LNCAP (cell line): Measurements from ENCODE around the gene SPATA1.

ENCODE experiments used
- CTCF ChIP-seq: fragments of 450-650 bp; IDR thresholded peaks from 2 replicates; pipeline ENCODE4 v1.5.1; 2017; ENCODE audit warnings: mild to moderate bottlenecking

The SPATA1 gene

DNA sequence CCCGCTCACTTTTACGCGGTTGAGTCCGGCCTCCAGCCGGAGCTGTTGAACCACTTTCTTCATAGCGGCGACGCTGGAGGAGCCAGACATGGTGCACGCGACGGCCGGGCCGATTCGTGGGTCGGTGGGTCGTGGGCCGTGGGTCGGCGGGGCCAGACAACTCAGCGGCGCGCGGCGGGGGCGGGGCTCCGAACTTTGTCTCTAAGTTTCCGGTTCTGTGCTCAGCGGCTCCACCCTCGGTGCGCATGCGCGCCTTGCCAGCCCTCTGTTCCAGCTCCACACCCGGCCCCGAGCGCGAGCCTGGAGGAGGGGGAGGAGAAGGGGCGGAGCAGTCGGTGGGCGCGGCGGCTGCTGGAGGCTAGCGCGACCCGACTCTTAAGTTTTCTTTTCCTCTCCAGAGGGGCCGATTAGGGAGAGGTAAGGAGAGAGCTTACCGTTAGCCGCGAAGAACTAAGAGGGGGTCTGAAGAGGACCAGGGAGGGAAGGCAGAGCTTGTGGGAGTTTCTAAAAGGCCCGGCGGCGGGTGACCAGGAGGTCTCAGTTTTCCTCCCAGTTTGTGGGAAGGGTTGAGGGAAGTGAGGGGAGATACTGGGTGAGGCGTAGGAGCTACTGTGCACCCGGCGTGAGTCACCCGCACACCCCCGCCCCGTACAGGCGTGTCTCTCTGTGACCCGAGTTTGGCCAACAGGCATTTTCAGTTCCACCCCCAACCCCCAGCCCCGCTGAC lies at the start of gene SPATA1, which contains the start of gene GNG5:
Gene SPATA1 (plus strand): TSS at position 385 of the 727 bp plus-strand sequence. CDS start 9,974 bp downstream, outside the sequence.
Gene GNG5 (minus strand): TSS at position 580 of the 727 bp plus-strand sequence. CDS start 490 bp downstream, at position 90.
- TF ChIP-seq CTCF: no peak

DNA sequence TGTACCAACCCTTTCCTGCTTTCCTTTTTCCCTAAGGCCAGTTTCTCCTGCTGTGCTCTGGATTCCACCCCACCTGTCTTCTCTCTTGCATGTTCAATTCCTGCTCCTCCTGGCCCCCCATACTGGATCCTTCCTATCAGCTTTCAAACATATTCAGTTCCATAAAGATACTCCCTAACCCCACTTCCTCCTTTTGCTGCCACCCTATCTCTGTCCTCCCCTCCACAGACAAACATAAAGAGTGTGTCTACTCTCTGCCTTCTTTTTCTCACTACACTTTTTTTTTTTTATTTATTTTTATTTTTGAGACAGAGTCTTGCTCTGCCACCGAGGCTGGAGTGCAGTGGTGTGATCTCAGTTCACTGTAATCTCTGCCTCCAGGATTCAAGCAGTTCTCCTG lies 44.1 kb upstream of the SPATA1 start:
- no peak for TF ChIP-seq CTCF

- TF ChIP-seq CTCF: no peak
Measured at GRCh38 chr1:84467298-84467697, 38.9 kb upstream of the SPATA1 start.

DNA sequence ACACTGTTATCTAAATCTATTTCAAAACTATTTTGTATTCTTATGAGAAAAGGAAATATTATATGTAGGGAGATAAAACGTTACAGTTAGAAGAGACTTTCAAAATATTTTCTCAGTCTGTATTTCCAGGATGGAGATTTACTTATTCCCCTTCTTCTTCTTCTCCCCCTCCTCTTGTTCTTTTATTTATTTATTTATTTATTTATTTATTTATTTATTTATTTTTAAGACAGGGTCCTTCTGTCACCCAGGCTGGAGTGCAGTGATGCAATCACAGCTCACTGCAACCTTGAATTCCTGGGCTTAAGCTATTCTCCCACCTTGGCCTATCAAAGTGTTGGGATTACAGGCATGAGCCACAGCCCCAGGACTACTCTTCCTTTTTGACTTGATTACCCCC lies 30.0 kb upstream of the SPATA1 start:
- no peak for TF ChIP-seq CTCF

- TF ChIP-seq CTCF: no peak
Measured at GRCh38 chr1:84478876-84479868, 27.0 kb upstream of the SPATA1 start, which contains the start of gene RPF1. Gene RPF1, plus strand, starts transcription at chr1:84479266. Its CDS starts 16 bp downstream, at chr1:84479282.

GRCh38 chr1:84479998-84480397 lies 26.2 kb upstream of the SPATA1 start:
- TF ChIP-seq CTCF: no peak

DNA sequence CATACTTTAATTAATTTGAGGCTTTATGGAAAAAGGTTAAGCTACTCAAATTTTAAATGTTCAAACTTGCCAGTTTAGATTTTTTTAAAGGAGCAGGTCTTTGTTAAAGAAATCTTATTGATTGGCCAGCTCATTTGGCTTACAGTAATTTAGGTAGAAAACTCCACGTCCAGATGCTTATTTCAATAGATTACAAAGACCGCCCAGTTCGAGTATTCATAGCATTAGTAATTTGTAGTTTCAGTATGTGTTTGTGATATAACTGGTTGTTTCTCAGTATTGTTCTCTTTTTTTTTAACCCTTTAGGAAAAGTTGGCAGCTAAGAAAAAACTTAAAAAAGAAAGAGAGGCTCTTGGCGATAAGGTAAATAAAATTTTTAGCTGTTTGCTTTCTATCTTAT lies 25.5 kb upstream of the SPATA1 start:
- TF ChIP-seq CTCF: no peak
